Measurements from ENCODE around the gene PIP5K1C. TPM values are rescaled to one million over a fixed set of nuclear protein-coding genes. Genes with fewer than 3 reads are reported as not detected.

PIP5K1C gene
- total RNA-seq, 1 experiment from 2014 or later: 26.9 TPM

DNA sequence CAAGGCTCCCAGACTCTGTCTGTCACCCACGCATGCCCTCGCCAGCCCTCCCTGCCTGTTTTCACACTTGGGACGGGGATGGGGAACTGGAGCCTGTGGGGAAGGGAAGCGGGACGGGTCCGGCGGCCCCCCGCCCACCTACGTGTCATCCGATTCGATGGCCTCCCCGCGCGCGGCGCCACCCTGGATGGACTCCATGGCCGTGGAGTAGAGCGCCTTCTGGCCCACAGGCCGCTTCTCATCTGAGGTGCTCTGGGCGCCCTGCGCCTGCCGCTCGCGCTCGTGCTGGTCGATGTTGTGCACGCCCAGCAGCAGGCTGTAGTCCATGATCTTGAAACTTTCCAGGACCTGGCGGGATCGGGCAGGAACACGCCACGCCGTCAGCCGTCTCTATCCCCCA, 48.6 kb downstream of the PIP5K1C start:
- Histone ChIP-seq H3K36me3 (ENCODE audit: control insufficient read depth in 1 of 2, insufficient read depth in 2 of 2, low read length in 2 of 2) (peaks cover 0 to 2% of the 10 kb centered on the region in 2 experiments; a peak in 1 of 4 replicates), H3K27me3 (ENCODE audit: insufficient read depth, low read length) (no peaks in the 10 kb centered on the region), H3K9me3 (ENCODE audit: control insufficient read depth in 1 of 2, insufficient read depth in 1 of 2, low read depth in 1 of 2, low read length in 2 of 2) (no peaks in the 10 kb centered on the region), H3K79me2 (ENCODE audit: insufficient read depth, low read length) (no peaks in the 10 kb centered on the region), H3K9ac (ENCODE audit: low read length) (no peak overlapping the region), H2AFZ (ENCODE audit: low read depth, low read length, poor library complexity, severe bottlenecking) (no peak overlapping the region), H4K20me1 (ENCODE audit: insufficient read depth) (no peaks in the 10 kb centered on the region), H3K27ac (ENCODE audit: low read depth, low read length) (no peak overlapping the region), H3K4me3 (replicated peaks in 1 of 2; ENCODE audit: low read depth in 1 of 2, low read length in 2 of 2) (no peak overlapping the region), H3K4me2 (ENCODE audit: low read length) (no peak overlapping the region), H3K9me2 (ENCODE audit: insufficient read depth) (no peaks in the 10 kb centered on the region), H3K4me1 (ENCODE audit: control insufficient read depth in 1 of 2, insufficient read depth in 2 of 2, low read length in 2 of 2) (peaks cover 0 to under 1% of the 10 kb centered on the region in 2 experiments; a peak in 1 of 4 replicates)
- ChIA-PET RAD21 (ENCODE audit: low non-redundant PET in 1 of 2, low total read pairs in 2 of 2, uncharacterized antibody in 2 of 2, unreplicated experiment in 2 of 2) (no interaction called here), POLR2A (no interaction called here), CTCF (no interaction called here)
- DNase-seq (ENCODE audit: low read depth, low spot score): no peak
- intact Hi-C loops (cut with micrococcal nuclease): no loop called here
- no peak for ATAC-seq
- no TSS peak for BruUV-seq (replicated peaks)
- TF ChIP-seq CBX3 (IDR thresholded peaks at IDR 0.05; ENCODE audit: low read depth): no peak
- TF ChIP-seq, protein P1, sequence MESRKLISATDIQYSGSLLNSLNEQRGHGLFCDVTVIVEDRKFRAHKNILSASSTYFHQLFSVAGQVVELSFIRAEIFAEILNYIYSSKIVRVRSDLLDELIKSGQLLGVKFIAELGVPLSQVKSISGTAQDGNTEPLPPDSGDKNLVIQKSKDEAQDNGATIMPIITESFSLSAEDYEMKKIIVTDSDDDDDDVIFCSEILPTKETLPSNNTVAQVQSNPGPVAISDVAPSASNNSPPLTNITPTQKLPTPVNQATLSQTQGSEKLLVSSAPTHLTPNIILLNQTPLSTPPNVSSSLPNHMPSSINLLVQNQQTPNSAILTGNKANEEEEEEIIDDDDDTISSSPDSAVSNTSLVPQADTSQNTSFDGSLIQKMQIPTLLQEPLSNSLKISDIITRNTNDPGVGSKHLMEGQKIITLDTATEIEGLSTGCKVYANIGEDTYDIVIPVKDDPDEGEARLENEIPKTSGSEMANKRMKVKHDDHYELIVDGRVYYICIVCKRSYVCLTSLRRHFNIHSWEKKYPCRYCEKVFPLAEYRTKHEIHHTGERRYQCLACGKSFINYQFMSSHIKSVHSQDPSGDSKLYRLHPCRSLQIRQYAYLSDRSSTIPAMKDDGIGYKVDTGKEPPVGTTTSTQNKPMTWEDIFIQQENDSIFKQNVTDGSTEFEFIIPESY (IDR thresholded peaks at IDR 0.05; ENCODE audit: extremely low read depth, insufficient replicate concordance, low read length): no peak
- no peak for TF ChIP-seq SIN3A (IDR thresholded peaks at IDR 0.05; ENCODE audit: low read depth)
- TF ChIP-seq POLR2AphosphoS5 (IDR thresholded peaks at IDR 0.05; ENCODE audit: low read depth, low read length): no peak
- TF ChIP-seq, protein P2, sequence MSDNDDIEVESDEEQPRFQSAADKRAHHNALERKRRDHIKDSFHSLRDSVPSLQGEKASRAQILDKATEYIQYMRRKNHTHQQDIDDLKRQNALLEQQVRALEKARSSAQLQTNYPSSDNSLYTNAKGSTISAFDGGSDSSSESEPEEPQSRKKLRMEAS (IDR thresholded peaks at IDR 0.05): no peak
- TF ChIP-seq, protein P3, sequence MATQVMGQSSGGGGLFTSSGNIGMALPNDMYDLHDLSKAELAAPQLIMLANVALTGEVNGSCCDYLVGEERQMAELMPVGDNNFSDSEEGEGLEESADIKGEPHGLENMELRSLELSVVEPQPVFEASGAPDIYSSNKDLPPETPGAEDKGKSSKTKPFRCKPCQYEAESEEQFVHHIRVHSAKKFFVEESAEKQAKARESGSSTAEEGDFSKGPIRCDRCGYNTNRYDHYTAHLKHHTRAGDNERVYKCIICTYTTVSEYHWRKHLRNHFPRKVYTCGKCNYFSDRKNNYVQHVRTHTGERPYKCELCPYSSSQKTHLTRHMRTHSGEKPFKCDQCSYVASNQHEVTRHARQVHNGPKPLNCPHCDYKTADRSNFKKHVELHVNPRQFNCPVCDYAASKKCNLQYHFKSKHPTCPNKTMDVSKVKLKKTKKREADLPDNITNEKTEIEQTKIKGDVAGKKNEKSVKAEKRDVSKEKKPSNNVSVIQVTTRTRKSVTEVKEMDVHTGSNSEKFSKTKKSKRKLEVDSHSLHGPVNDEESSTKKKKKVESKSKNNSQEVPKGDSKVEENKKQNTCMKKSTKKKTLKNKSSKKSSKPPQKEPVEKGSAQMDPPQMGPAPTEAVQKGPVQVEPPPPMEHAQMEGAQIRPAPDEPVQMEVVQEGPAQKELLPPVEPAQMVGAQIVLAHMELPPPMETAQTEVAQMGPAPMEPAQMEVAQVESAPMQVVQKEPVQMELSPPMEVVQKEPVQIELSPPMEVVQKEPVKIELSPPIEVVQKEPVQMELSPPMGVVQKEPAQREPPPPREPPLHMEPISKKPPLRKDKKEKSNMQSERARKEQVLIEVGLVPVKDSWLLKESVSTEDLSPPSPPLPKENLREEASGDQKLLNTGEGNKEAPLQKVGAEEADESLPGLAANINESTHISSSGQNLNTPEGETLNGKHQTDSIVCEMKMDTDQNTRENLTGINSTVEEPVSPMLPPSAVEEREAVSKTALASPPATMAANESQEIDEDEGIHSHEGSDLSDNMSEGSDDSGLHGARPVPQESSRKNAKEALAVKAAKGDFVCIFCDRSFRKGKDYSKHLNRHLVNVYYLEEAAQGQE (IDR thresholded peaks at IDR 0.05; ENCODE audit: low read depth): no peak
- TF ChIP-seq SRF (IDR thresholded peaks at IDR 0.05; ENCODE audit: low read depth): no peak
- no peak for TF ChIP-seq EGR1 (IDR thresholded peaks at IDR 0.05; ENCODE audit: low read depth)
- no peak for TF ChIP-seq RAD21 (IDR thresholded peaks at IDR 0.05; ENCODE audit: low read depth)
